SU-DHL-6 (cell line): ENCODE results near the gene EVI5.

ENCODE experiments used
- H2AFZ ChIP-seq: fragments of 200-600 bp; sonication (generic); 2 replicates; pipeline ENCODE4 v1.6.1; 2014; ENCODE audit warnings: low read depth, mild to moderate bottlenecking, moderate library complexity, mixed read lengths, antibody characterized with exemption, low read length; ENCODE audit not compliant: severe bottlenecking
- H3F3A ChIP-seq: fragments of 200-600 bp; shearing (Covaris generic); 2 replicates; pipeline ENCODE4 v1.6.0; 2016; ENCODE audit warnings: antibody characterized with exemption, mild to moderate bottlenecking; ENCODE audit not compliant: insufficient read depth
- H3K27ac ChIP-seq: fragments of 200-600 bp; sonication (generic); 2 replicates; pipeline ENCODE4 v1.5.1; 2016; ENCODE audit warnings: low read depth, mild to moderate bottlenecking, low read length, moderate library complexity, mixed read lengths
- H3K27me3 ChIP-seq: fragments of 200-600 bp; sonication (generic), shearing (Covaris generic); 2 replicates; pipeline ENCODE4 v1.6.0; 2014; ENCODE audit warnings: mild to moderate bottlenecking, low read length
- H3K36me3 ChIP-seq: fragments of 200-600 bp; sonication (generic); 2 replicates; pipeline ENCODE4 v1.6.1; 2014; ENCODE audit warnings: mild to moderate bottlenecking, low read length, mixed read lengths
- H3K4me2 ChIP-seq: fragments of 300-600, 200-600 bp; shearing (Covaris generic), sonication (generic); 2 replicates; pipeline ENCODE4 v1.6.0; 2014; ENCODE audit warnings: low read length, low read depth, mild to moderate bottlenecking; ENCODE audit not compliant: poor library complexity, severe bottlenecking
- H3K4me3 ChIP-seq: fragments of 200-600 bp; sonication (generic); 2 replicates; pipeline ENCODE4 v1.5.1; 2014; ENCODE audit warnings: antibody characterized with exemption, low read length, mild to moderate bottlenecking, mixed read lengths; ENCODE audit not compliant: insufficient read depth, poor library complexity, severe bottlenecking
- H3K79me2 ChIP-seq: fragments of 200-600 bp; sonication (generic); 2 replicates; pipeline ENCODE4 v1.6.1; 2014; ENCODE audit warnings: mild to moderate bottlenecking, low read length, moderate library complexity; ENCODE audit not compliant: insufficient read depth
- H3K9ac ChIP-seq: fragments of 200-600 bp; sonication (generic); 2 replicates; pipeline ENCODE4 v1.7.0; 2014; ENCODE audit warnings: mild to moderate bottlenecking, low read length
- H3K9me2 ChIP-seq: fragments of 200-600 bp; sonication (generic); replicated peaks from 2 replicates; pipeline ENCODE4 v1.6.1; 2014; ENCODE audit warnings: low read length; ENCODE audit not compliant: insufficient read depth
- H3K9me3 ChIP-seq: fragments of 200-600 bp; sonication (generic); 2 replicates; pipeline ENCODE4 v1.6.1; 2014; ENCODE audit warnings: low read length, mixed read lengths; ENCODE audit not compliant: insufficient read depth
- H4K20me1 ChIP-seq: fragments of 200-600 bp; sonication (generic); 2 replicates; pipeline ENCODE4 v1.6.1; 2014; ENCODE audit warnings: low read depth, mild to moderate bottlenecking, antibody characterized with exemption, low read length, moderate library complexity, mixed read lengths
- CTCF ChIP-seq: fragments of 200-600 bp; sonication (generic); IDR thresholded peaks from one replicate; pipeline ENCODE4 v1.5.1; 2017; ENCODE audit warnings: antibody characterized with exemption, mild to moderate bottlenecking, low read length, moderate library complexity; ENCODE audit not compliant: insufficient read depth, poor library complexity, severe bottlenecking
- EZH2phosphoT487 ChIP-seq: fragments of 200-600 bp; sonication (generic), shearing (Covaris generic); conservative IDR thresholded peaks from 2 replicates; pipeline ENCODE4 v1.6.1; 2018; ENCODE audit warnings: mild to moderate bottlenecking, antibody characterized with exemption, low read length, moderate library complexity, mixed read lengths

The EVI5 gene

GRCh38 chr1:92519043-92519442 is 265.9 kb downstream of the EVI5 start:
- Histone ChIP-seq H3K4me2 (no peak overlapping the region), H3F3A (no peaks in the 10 kb centered on the region), H3K79me2 (no peaks in the 10 kb centered on the region), H3K9me3 (no peaks in the 10 kb centered on the region), H3K27me3 (no peaks in the 10 kb centered on the region), H3K36me3 (no peaks in the 10 kb centered on the region), H3K9me2 (no peaks in the 10 kb centered on the region), H2AFZ (no peak overlapping the region), H3K4me3 (no peak overlapping the region), H3K27ac (no peak overlapping the region), H3K9ac (no peak overlapping the region), H4K20me1 (no peaks in the 10 kb centered on the region)
- TF ChIP-seq CTCF (no peak), EZH2phosphoT487 (no peak)

- Histone ChIP-seq H3K4me3 (no peak overlapping the region), H3K9me2 (no peaks in the 10 kb centered on the region), H3K27ac (no peak overlapping the region), H3K4me2 (no peak overlapping the region), H3F3A (no peaks in the 10 kb centered on the region), H3K27me3 (no peaks in the 10 kb centered on the region), H3K9me3 (no peaks in the 10 kb centered on the region), H3K9ac (no peak overlapping the region), H3K36me3 (no peaks in the 10 kb centered on the region), H2AFZ (no peak overlapping the region), H3K79me2 (no peaks in the 10 kb centered on the region), H4K20me1 (no peaks in the 10 kb centered on the region)
- TF ChIP-seq EZH2phosphoT487 (no peak), CTCF (no peak)
These were observed 268.3 kb downstream of the EVI5 start for GRCh38 chr1:92516574-92516973.

- H3K79me2 ChIP-seq: no peaks in the 10 kb centered on the region
- H3K4me3 ChIP-seq: no peak overlapping the region
- no peaks in the 10 kb centered on the region for H3K9me3 ChIP-seq
- H3K9ac ChIP-seq: no peak overlapping the region
- H3K36me3 ChIP-seq: no peaks in the 10 kb centered on the region
- H4K20me1 ChIP-seq: no peaks in the 10 kb centered on the region
- H3K9me2 ChIP-seq: no peaks in the 10 kb centered on the region
- H3K27ac ChIP-seq: no peak overlapping the region
- no peaks in the 10 kb centered on the region for H3K27me3 ChIP-seq
- no peak overlapping the region for H2AFZ ChIP-seq
- H3F3A ChIP-seq: no peaks in the 10 kb centered on the region
- TF ChIP-seq EZH2phosphoT487: no peak
- no peak for TF ChIP-seq CTCF
- no peak overlapping the region for H3K4me2 ChIP-seq
These were observed 269.1 kb downstream of the EVI5 start for GRCh38 chr1:92515796-92516201.
